GM13976 (cell line): ENCODE data around the gene GRIK5.

ENCODE experiments used
- DNase-seq: peaks from one replicate; pipeline ENCODE4 v3.0.0; 2012; ENCODE audit warnings: low spot score
- in situ Hi-C: fragments of 300-500 bp; cut with MboI; formaldehyde crosslinking; loops from one replicate; pipeline ENCODE4 v1.12.0; 2022; ENCODE audit warnings: low sequenced_read_pairs, mixed read lengths, inconsistent platforms; ENCODE audit not compliant: unreplicated experiment
- TF ChIP-seq, protein P1 (sequence below): IDR thresholded peaks from 2 replicates; pipeline ENCODE4 v1.5.1; 2012; ENCODE audit warnings: borderline replicate concordance, mild to moderate bottlenecking; ENCODE audit not compliant: insufficient read depth; ENCODE audit errors: extremely low read depth, missing control alignments, control extremely low read depth

The GRIK5 gene

DNA sequence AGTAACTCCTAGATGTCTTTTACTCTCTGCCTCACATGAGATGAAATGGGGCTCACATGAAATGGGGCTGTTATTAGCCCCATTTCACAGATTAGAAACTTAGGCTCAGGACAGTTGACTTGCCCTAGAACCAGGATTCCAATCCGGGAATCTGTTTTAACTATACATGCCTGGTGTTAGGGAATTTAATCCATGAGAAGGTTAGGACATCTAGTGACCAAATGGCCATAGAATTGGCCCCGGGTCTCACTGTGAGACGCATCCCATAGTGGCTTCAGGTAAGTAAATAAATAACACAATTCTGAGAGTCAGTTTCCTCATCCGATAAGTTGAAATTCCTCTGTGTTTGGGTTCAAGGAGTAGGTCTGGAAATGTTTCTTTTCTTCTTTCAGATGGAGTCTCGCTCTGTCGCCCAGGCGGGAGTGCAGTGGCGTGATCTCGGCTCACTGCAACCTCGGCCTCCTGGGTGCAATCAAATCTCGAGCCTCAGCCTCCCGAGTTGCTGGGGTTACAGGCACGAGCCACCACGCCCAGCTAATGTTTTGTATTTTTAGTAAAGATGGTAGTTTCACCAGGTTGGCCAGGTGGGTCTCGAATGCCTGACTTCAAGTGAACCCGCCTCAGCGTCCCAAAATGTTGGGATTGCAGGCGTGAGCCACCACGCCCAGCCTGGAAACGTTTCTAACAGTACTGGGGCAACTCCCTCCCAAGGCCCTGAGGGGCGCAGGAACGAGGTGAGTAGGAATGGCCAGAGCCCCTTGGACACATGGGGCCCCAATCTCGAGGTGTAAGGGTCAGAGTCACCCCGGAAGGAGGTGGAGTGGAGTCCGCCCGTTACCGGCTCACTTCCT lies 4.7 kb upstream of the GRIK5 start:
- TF ChIP-seq, protein P1, sequence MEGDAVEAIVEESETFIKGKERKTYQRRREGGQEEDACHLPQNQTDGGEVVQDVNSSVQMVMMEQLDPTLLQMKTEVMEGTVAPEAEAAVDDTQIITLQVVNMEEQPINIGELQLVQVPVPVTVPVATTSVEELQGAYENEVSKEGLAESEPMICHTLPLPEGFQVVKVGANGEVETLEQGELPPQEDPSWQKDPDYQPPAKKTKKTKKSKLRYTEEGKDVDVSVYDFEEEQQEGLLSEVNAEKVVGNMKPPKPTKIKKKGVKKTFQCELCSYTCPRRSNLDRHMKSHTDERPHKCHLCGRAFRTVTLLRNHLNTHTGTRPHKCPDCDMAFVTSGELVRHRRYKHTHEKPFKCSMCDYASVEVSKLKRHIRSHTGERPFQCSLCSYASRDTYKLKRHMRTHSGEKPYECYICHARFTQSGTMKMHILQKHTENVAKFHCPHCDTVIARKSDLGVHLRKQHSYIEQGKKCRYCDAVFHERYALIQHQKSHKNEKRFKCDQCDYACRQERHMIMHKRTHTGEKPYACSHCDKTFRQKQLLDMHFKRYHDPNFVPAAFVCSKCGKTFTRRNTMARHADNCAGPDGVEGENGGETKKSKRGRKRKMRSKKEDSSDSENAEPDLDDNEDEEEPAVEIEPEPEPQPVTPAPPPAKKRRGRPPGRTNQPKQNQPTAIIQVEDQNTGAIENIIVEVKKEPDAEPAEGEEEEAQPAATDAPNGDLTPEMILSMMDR, result no peak
- DNase-seq, result peak; percentile 66
- in situ Hi-C loops, result no loop called here

DNA sequence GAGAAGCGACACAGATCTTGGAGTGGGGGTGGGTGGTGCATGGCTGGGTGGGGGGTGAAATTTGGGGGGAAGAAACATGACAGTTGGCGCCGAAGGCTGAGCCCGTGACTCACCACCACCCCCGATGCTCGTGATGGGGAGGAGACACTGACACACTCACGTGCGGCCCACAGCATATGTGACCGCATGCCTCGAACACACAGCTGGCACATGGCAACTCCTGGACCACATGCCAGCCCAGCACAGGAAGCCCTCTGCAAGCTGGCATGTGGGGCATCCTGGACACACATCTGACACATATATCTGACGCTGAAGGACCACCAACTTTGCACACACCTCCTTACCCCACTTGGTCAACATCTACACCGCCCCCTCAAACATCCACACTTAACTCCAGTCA lies 1.2 kb upstream of the GRIK5 start:
- TF ChIP-seq, protein P1, result no peak
- DNase-seq, result no peak
- in situ Hi-C loops, result no loop called here

DNA sequence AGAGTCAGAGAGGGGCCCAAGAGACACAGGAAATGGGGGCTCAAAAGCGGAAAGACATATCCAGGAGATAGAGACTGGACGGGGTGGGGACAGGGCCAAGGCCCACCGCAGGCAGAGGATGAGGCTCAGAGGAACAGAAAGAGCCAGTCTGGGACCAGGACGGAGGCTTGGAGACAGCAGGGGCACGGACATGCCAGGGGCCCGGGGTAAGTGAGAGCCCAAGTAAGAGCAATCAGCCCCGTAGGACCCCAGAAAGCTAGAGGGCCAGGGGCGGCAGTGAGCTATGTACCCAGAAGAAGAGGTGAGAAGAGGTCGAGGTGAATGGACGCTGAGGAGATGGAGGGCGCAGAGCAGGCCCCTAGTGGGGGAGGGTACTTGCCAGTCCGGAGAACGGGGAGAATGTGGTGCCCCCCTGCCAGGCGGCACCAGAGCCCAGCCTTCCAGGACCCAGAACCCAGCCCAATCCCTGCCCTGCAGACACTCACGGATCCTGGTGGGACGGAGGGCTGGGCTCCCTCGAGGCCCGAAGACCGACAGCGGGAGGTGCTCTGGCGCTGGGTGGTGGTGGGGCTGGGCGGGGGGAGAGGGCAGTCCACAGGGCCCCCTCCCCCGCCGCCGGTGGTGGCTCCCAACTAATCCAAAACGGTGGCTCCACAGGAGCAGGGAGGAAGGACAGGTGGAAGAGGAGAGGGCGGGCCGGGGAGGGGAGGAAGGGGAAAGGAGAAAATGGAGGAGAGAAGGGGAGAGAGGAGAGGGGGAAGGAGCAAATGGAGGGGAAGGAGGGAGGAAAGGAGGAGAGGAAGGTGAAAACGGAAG lies 1.0 kb downstream of the GRIK5 start:
- TF ChIP-seq, protein P1, result no peak
- DNase-seq, result no peak
- in situ Hi-C loops, result no loop called here

DNA sequence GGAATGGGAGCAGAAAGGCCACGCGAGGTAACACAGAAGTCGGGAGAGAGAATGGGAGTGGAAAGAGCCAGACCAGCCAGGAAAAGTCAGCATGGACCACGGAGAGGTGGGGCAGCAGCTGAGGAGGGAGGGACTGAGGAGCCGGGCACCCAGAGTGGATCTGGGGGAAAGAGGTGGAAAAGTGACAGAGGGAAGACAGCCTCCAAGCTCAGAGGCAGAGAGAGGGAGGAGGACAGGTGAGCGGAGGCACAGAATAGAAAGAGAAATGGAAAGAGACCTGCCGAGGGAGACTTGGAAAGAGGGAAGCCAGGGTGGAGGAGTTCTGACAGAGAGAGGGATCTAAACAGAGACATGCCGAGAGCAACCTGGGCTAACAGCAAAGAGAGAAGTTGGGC lies 1.6 kb downstream of the GRIK5 start:
- TF ChIP-seq, protein P1, result no peak

DNA sequence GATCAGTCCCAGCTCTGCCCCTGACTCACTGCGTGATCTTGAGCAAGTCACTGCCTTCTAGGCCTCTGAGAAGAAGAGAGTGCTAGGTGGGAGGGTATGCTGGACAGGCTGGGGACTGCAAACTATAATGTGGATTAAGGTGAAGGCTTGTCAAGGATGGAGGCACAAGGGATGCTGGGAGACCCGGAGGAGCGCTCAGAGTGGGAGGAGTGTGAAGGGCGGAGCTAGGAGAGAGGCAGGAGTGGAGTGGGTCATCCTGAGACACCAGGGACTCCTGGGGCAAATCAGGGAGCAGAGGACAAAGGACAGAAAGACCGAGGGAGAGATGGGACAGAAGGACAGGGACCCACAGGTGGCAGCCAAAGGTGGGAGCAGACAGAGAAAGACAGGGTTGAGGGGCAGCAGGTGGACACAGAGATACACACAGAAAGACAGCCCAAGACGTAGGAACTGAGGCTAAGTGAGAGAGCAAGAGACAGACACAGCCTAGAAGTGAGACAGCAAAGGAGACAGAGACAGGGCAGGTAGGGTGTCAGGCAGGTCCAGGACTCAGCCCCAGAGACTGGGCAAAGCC lies 2.6 kb downstream of the GRIK5 start:
- no peak for DNase-seq
- in situ Hi-C loops, result no loop called here
- TF ChIP-seq, protein P1, result no peak

More for the DNA sequence above, 1.6 kb downstream of the GRIK5 start:
- DNase-seq, result no peak
- in situ Hi-C loops, result no loop called here

DNA sequence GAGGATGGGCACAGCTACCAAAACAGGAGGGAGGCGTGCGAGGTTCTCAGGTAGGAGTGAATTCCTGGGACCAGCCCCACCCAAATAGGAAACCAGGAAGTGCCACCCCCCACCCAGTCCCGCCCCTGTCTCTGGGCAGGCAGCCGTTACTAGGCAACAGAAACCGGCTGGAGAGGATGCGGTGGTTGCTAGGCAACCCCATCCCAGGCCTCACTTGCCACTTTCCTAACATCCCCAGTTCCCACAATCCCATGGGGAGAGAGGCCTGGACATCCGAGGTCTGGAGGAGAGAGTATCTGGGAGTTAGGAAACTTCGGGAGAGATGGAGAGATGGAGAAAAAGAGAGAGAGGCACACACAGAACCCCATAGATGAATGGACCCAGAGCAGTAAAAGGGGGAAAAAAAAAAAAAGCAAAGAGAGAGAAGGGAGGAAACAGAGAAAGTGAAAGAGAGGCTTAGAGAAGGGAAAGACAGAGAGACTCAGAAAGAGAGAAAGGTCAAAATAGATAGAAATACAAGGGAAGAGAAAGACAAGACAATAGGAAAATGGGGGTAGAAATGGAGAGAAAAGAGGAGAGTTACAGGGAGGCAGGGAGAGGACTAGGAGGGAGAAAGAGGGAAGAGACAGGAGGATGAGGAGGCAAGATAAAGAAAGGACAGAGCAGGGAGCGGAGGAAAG lies 3.8 kb downstream of the GRIK5 start:
- TF ChIP-seq, protein P1, result no peak
- in situ Hi-C loops, result no loop called here
- no peak for DNase-seq
